GM12878 (cell line): ENCODE results near the gene SSR1. TPM values are rescaled to one million over a fixed set of nuclear protein-coding genes. Genes with fewer than 3 reads are reported as not detected.

Experiments
- ATAC-seq: fragments of 200-7000 bp; cut with Tn5 transposase; 3 replicates; pipeline ENCODE4 v1.9.1; 2020; ENCODE audit warnings: mild to moderate bottlenecking, moderate library complexity
- BruUV-seq: library from RNA; stranded (reverse); fragments of 400-500 nt; replicated peaks from 2 replicates; lab custom pipeline; 2021; lab: Mats Ljungman, UMichigan
- CTCF ChIA-PET: fragments of 300-600 bp; sonication (Branson Sonifier 250); formaldehyde crosslinking; extraction: SDS; loops from one replicate; lab custom pipeline; 2021; ENCODE audit warnings: inconsistent platforms; lab: Yijun Ruan, JAX
- POLR2A ChIA-PET: fragments of 350-600 bp; formaldehyde crosslinking; extraction: SDS; loops from one replicate; lab custom pipeline; 2021; ENCODE audit warnings: inconsistent platforms; lab: Charles Lee
- RAD21 ChIA-PET: fragments of 300-600 bp; sonication (Branson Sonifier 250); formaldehyde crosslinking; loops from one replicate; lab custom pipeline; 2023; ENCODE audit warnings: antibody characterized with exemption; ENCODE audit not compliant: unreplicated experiment; lab: Charles Lee
- SMC1A ChIA-PET: fragments of 300-600 bp; sonication (Branson Sonifier 250); formaldehyde crosslinking; loops from one replicate; lab custom pipeline; 2023; ENCODE audit not compliant: unreplicated experiment, uncharacterized antibody; lab: Charles Lee
- DNase-seq: peaks from one replicate; pipeline ENCODE4 v3.0.0-alpha.2; 2011; ENCODE audit warnings: low read depth, low spot score
- FAIRE-seq: peaks from 3 replicates; lab custom pipeline; 2011; peaks lifted over from hg19 to GRCh38; lab: Jason Lieb, UNC
- H2AFZ ChIP-seq: 2 replicates; pipeline ENCODE4 v1.6.0; 2011; ENCODE audit warnings: low read depth, low read length, control low read depth; ENCODE audit not compliant: control insufficient read depth
- H3K27ac ChIP-seq: 2 replicates; pipeline ENCODE4 v1.5.1; 2011; ENCODE audit warnings: control low read depth; ENCODE audit not compliant: control insufficient read depth, insufficient read depth
- H3K27me3 ChIP-seq, 2 experiments: replicated peaks in 1 of 2; 2 replicates each; pipeline versions ENCODE4 v1.6.0 to v1.6.1; 2011; ENCODE audit warnings: low read length in 1 of 2; ENCODE audit not compliant: control insufficient read depth in 2 of 2, insufficient read depth in 2 of 2
- H3K36me3 ChIP-seq, 2 experiments: 2 replicates each; pipeline ENCODE4 v1.5.1; 2011; ENCODE audit warnings: low read length in 1 of 2; ENCODE audit not compliant: control insufficient read depth in 2 of 2, insufficient read depth in 2 of 2
- H3K4me1 ChIP-seq: 2 replicates; pipeline ENCODE4 v1.6.1; 2011; ENCODE audit warnings: mild to moderate bottlenecking, low read length, moderate library complexity, mixed read lengths; ENCODE audit not compliant: control insufficient read depth, insufficient read depth
- H3K4me2 ChIP-seq: 2 replicates; pipeline ENCODE4 v1.6.0; 2011; ENCODE audit warnings: control low read depth; ENCODE audit not compliant: control insufficient read depth, insufficient read depth
- H3K4me3 ChIP-seq: fragments of 200-600 bp; sonication (generic); 2 replicates; pipeline ENCODE4 v1.5.1; 2016
- H3K79me2 ChIP-seq: 2 replicates; pipeline ENCODE4 v1.6.0; 2011; ENCODE audit warnings: low read length; ENCODE audit not compliant: control insufficient read depth, insufficient read depth
- H3K9ac ChIP-seq: 2 replicates; pipeline ENCODE4 v1.8.0; 2011; ENCODE audit warnings: low read length, control low read depth, mixed read lengths; ENCODE audit not compliant: control insufficient read depth, insufficient read depth
- H3K9me3 ChIP-seq: replicated peaks from 3 replicates; pipeline ENCODE4 v1.5.1; 2011; ENCODE audit warnings: mild to moderate bottlenecking, low read length; ENCODE audit not compliant: control insufficient read depth, insufficient read depth
- H4K20me1 ChIP-seq: 2 replicates; pipeline ENCODE4 v1.6.0; 2011; ENCODE audit not compliant: control insufficient read depth, insufficient read depth
- CHD2 ChIP-seq: IDR thresholded peaks from 2 replicates; pipeline ENCODE4 v1.6.1; 2011; ENCODE audit warnings: low read depth, low read length, improper control_type of control experiment, borderline replicate concordance
- ETV6 ChIP-seq, 2 experiments: fragments of 450-650 bp in 1 of 2; IDR thresholded peaks in 1 of 2; conservative IDR thresholded peaks in 1 of 2; 2 replicates each; pipeline ENCODE4 v1.6.1; 2014; ENCODE audit warnings: antibody characterized with exemption in 1 of 2, borderline replicate concordance in 1 of 2, low read depth in 1 of 2, mild to moderate bottlenecking in 1 of 2, moderate library complexity in 1 of 2
- JUNB ChIP-seq: IDR thresholded peaks from 2 replicates; pipeline ENCODE4 v1.6.1; 2016; ENCODE audit warnings: antibody characterized with exemption, mild to moderate bottlenecking
- LARP7 ChIP-seq: fragments of 450-650 bp; IDR thresholded peaks from 2 replicates; pipeline ENCODE4 v1.6.1; 2017; ENCODE audit warnings: mild to moderate bottlenecking
- MEF2A ChIP-seq: IDR thresholded peaks from 2 replicates; pipeline ENCODE4 v1.6.1; 2011; ENCODE audit warnings: low read depth, mild to moderate bottlenecking, low read length, moderate library complexity; ENCODE audit not compliant: insufficient read depth
- NBN ChIP-seq: fragments of 450-650 bp; IDR thresholded peaks from 2 replicates; pipeline ENCODE4 v1.6.1; 2016
- RB1 ChIP-seq: fragments of 450-650 bp; formaldehyde crosslinking; IDR thresholded peaks from 2 replicates; pipeline ENCODE4 v1.6.1; 2017; ENCODE audit warnings: mild to moderate bottlenecking, borderline replicate concordance
- SMAD1 ChIP-seq: fragments of 450-650 bp; IDR thresholded peaks from 2 replicates; pipeline ENCODE4 v1.6.1; 2018; ENCODE audit warnings: mild to moderate bottlenecking, low read depth; ENCODE audit not compliant: partially characterized antibody
- SMARCA5 ChIP-seq: fragments of 450-650 bp; IDR thresholded peaks from 2 replicates; pipeline ENCODE4 v1.6.1; 2017; ENCODE audit warnings: mild to moderate bottlenecking
- STAT3 ChIP-seq: IDR thresholded peaks from 2 replicates; pipeline ENCODE4 v1.6.1; 2011; ENCODE audit warnings: low read depth, low read length, improper control_type of control experiment
- TAF1 ChIP-seq: IDR thresholded peaks from 2 replicates; pipeline ENCODE4 v1.6.1; 2011; ENCODE audit warnings: mild to moderate bottlenecking, low read depth, low read length, borderline replicate concordance
- WRNIP1 ChIP-seq: IDR thresholded peaks from 2 replicates; pipeline ENCODE4 v1.6.1; 2011; ENCODE audit warnings: low read depth, low read length, improper control_type of control experiment, borderline replicate concordance
- ZBTB11 ChIP-seq: fragments of 450-650 bp; formaldehyde crosslinking; IDR thresholded peaks from 2 replicates; pipeline ENCODE4 v1.5.0; 2022; ENCODE audit warnings: mild to moderate bottlenecking, missing genetic modification characterization
- WGBS: methylation state at CpG from one replicate; pipeline ENCODE4 v1.1.6; 2016; ENCODE audit warnings: low lambda C conversion rate; ENCODE audit not compliant: insufficient replicate concordance, insufficient coverage; ENCODE audit errors: missing lambda C conversion rate; 5-methylcytosine and 5-hydroxymethylcytosine counted together
- in situ Hi-C: fragments of 300-500 bp; cut with MboI; formaldehyde crosslinking; loops from 9 replicates; pipeline ENCODE4 v1.14.3; 2018; ENCODE audit warnings: mixed read lengths
- intact Hi-C: fragments of 100-400 bp; cut with micrococcal nuclease; formaldehyde crosslinking; loops from one replicate; pipeline ENCODE4 v1.14.2; 2022; ENCODE audit not compliant: unreplicated experiment
- polyA plus RNA-seq, 11 experiments: library from polyadenylated mRNA; depleted of rRNA in 4 of 11; unstranded in 6 of 11; stranded (reverse) in 5 of 11; fragments of >200 nt; fragmentation: Nextera tagmentation in 4 of 11; fragmentation: Illumina TruSeq in 1 of 11; extraction: Ambion mirVana in 4 of 11; extraction: Trizol in 1 of 11; gene quantifications; 1 replicate in 1 of 11; 2 replicates in 10 of 11; pipeline versions ENCODE4 v1.2.1 to v1.2.3, GENCODE V29; 2011 to 2016; ENCODE audit warnings: inconsistent platforms in 2 of 11, missing spikeins in 2 of 11, low read depth in 1 of 11
- total RNA-seq, 4 experiments: library from RNA; depleted of rRNA in 3 of 4; stranded (reverse); fragments of >200 nt in 3 of 4; fragmentation: Illumina TruSeq in 1 of 4; extraction: Trizol in 1 of 4; gene quantifications; 2 replicates each; pipeline versions ENCODE4 v1.2.1 to v1.2.3, GENCODE V29; 2013 to 2021
- TF ChIP-seq, protein P1 (sequence below): fragments of 450-650 bp; IDR thresholded peaks from 2 replicates; pipeline ENCODE4 v1.6.1; 2018; ENCODE audit warnings: borderline replicate concordance, mild to moderate bottlenecking; ENCODE audit not compliant: partially characterized antibody
- TF ChIP-seq, protein P2 (sequence below): fragments of 450-650 bp; IDR thresholded peaks from 2 replicates; pipeline ENCODE4 v1.6.1; 2017; ENCODE audit warnings: mild to moderate bottlenecking, low read depth, inconsistent platforms; ENCODE audit not compliant: poor library complexity, severe bottlenecking

Gene SSR1
- total and polyA plus RNA-seq, 10 of the 15 experiments (the other 5 are each of a cell fraction or from before 2014, with no cell fraction given), result 42.0 to 209 (median 128) TPM

DNA sequence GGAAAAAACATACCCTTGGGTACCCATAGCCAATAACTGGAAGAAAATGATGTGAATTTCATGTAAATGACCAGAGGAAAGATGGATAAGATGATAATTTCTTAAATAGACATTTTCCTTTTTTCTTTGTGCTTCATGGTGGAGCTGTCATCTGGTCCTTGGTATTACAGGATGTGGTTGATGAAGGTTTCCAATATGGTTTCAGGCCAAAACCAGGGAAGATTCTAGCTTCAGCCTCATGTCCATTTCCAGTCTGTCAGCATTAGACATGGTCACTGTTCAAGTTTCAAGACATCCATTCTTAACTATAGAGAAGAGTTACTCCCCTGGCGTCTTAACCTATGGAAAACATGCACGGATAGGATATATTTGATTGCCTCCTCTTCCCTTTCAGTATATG, 63.6 kb downstream of the SSR1 start (continued):
- TF ChIP-seq SMAD1, result no peak
- TF ChIP-seq TAF1, result no peak
- no peak for TF ChIP-seq JUNB
- no peak for TF ChIP-seq SMARCA5
- TF ChIP-seq NBN, result no peak
- TF ChIP-seq, protein P1, sequence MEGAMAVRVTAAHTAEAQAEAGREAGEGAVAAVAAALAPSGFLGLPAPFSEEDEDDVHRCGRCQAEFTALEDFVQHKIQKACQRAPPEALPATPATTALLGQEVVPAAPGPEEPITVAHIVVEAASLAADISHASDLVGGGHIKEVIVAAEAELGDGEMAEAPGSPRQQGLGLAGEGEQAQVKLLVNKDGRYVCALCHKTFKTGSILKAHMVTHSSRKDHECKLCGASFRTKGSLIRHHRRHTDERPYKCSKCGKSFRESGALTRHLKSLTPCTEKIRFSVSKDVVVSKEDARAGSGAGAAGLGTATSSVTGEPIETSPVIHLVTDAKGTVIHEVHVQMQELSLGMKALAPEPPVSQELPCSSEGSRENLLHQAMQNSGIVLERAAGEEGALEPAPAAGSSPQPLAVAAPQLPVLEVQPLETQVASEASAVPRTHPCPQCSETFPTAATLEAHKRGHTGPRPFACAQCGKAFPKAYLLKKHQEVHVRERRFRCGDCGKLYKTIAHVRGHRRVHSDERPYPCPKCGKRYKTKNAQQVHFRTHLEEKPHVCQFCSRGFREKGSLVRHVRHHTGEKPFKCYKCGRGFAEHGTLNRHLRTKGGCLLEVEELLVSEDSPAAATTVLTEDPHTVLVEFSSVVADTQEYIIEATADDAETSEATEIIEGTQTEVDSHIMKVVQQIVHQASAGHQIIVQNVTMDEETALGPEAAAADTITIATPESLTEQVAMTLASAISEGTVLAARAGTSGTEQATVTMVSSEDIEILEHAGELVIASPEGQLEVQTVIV, result no peak

DNA sequence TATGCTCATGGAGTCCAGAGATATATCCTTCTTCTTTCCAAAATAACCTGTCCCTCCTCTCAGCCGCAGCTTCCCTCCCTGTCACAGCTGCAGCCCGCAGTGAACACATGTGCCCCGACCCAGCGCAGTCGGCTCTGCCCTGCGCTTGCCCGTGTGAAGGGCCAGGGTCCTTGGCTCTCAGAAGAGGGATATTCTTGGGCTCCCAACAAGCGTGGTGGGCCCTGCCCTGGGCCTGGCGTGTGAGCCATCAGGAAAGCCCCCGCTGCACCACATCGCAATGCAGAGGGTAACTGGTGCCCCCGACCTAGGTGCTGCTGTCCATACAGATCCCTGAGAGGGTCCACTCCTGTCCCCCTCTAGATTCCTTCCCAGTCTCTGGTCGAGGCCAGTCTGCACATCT, 65.2 kb downstream of the SSR1 start:
- intact Hi-C loops (no loop called here), in situ Hi-C loops (no loop called here)
- WGBS, result 89% methylated on average over 11 of the region's 13 CpGs
- ATAC-seq, result no peak
- H2AFZ ChIP-seq, result no peak overlapping the region
- H3K9me3 ChIP-seq, result no peaks in the 10 kb centered on the region; the same call in 2 of the 3 replicates
- no peak overlapping the region for H3K27ac ChIP-seq
- H3K36me3 ChIP-seq, result peaks cover 38 to 56% of the 10 kb centered on the region in 2 experiments
- H3K4me2 ChIP-seq, result no peak overlapping the region
- peaks cover 3% of the 10 kb centered on the region for H3K79me2 ChIP-seq
- no peak for FAIRE-seq
- ChIA-PET POLR2A (no interaction called here), CTCF (interaction anchor here (0.7 kb wide), 1 partner anchor 647 kb away, joined by 3 read pairs; no protein-coding TSS in a partner anchor), SMC1A (interaction anchor here (1.0 to 1.1 kb wide), 2 partner anchors 366 to 571 kb away, joined by 3 read pairs; no protein-coding TSS in a partner anchor), RAD21 (no interaction called here)
- TF ChIP-seq WRNIP1 (no peak), RB1 (no peak), ZBTB11 (CRISPR knock-in tag) (no peak), LARP7 (no peak), STAT3 (no peak), MEF2A (no peak), CHD2 (no peak), ETV6 (conservative IDR thresholded peaks at IDR 0.05 in 1 of 2, IDR thresholded peaks at IDR 0.05 in 1 of 2; ENCODE audit: borderline replicate concordance in 1 of 2, low read depth in 1 of 2) (no peak)
- TF ChIP-seq, protein P2, sequence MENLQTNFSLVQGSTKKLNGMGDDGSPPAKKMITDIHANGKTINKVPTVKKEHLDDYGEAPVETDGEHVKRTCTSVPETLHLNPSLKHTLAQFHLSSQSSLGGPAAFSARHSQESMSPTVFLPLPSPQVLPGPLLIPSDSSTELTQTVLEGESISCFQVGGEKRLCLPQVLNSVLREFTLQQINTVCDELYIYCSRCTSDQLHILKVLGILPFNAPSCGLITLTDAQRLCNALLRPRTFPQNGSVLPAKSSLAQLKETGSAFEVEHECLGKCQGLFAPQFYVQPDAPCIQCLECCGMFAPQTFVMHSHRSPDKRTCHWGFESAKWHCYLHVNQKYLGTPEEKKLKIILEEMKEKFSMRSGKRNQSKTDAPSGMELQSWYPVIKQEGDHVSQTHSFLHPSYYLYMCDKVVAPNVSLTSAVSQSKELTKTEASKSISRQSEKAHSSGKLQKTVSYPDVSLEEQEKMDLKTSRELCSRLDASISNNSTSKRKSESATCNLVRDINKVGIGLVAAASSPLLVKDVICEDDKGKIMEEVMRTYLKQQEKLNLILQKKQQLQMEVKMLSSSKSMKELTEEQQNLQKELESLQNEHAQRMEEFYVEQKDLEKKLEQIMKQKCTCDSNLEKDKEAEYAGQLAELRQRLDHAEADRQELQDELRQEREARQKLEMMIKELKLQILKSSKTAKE, result no peak
- H3K27me3 ChIP-seq, result no peaks in the 10 kb centered on the region
- no peak overlapping the region for H3K4me3 ChIP-seq
- peaks cover 6% of the 10 kb centered on the region for H3K4me1 ChIP-seq
- no peaks in the 10 kb centered on the region; the same call in none of the 2 replicates for H4K20me1 ChIP-seq
- no TSS peak for BruUV-seq
- DNase-seq, result no peak
- no peak overlapping the region for H3K9ac ChIP-seq
